ENCODE results near the gene CALCOCO1. TPM values are rescaled to one million over a fixed set of nuclear protein-coding genes. Genes with fewer than 3 reads are reported as not detected.

Gene CALCOCO1
- total and polyA plus RNA-seq, 4 donors: 24.4 to 67.4 (median 43.2) TPM

- Histone ChIP-seq H3K9me3 (ENCODE audit: control insufficient read depth in 4 of 4, low read length in 3 of 4) (no peaks in the 10 kb centered on the region), H3K36me3 (ENCODE audit: control insufficient read depth in 4 of 4, insufficient read depth in 3 of 4, low read depth in 1 of 4, low read length in 3 of 4) (no peaks in the 10 kb centered on the region), H3K9ac (ENCODE audit: low read depth in 1 of 2, low read length in 2 of 2) (no peak overlapping the region), H3K4me1 (ENCODE audit: control insufficient read depth in 4 of 4, insufficient read depth in 4 of 4, low read length in 3 of 4) (no peaks in the 10 kb centered on the region), H3K27me3 (ENCODE audit: control insufficient read depth in 4 of 4, insufficient read depth in 4 of 4, low read length in 3 of 4) (peaks cover 0 to 4% (median 0%) of the 10 kb centered on the region in 4 donors), H3K27ac (ENCODE audit: low read depth in 1 of 2, low read length in 2 of 2) (no peak overlapping the region), H3K4me3 (ENCODE audit: low read depth in 1 of 3, low read length in 3 of 3) (no peak overlapping the region)
- 85% methylated on average over 1 of the region's 1 CpG for WGBS
- no peak for DNase-seq (ENCODE audit: low spot score)
- TF ChIP-seq RXRA (IDR thresholded peaks at IDR 0.05): no peak
- no peak for TF ChIP-seq FOXA2 (IDR thresholded peaks at IDR 0.05)
- TF ChIP-seq EGR1 (IDR thresholded peaks at IDR 0.05; ENCODE audit: low read depth in 2 of 2): no peak
- no peak for TF ChIP-seq ZBTB33 (IDR thresholded peaks at IDR 0.05)
- no peak for TF ChIP-seq YY1 (IDR thresholded peaks at IDR 0.05)
- no peak for TF ChIP-seq ATF3 (IDR thresholded peaks at IDR 0.05)
- TF ChIP-seq CTCF (IDR thresholded peaks at IDR 0.05; ENCODE audit: low read depth, low read length, missing input control): no peak
- no peak for TF ChIP-seq REST (IDR thresholded peaks at IDR 0.05)
- TF ChIP-seq HNF4G (IDR thresholded peaks at IDR 0.05): no peak
- no peak for TF ChIP-seq RAD21 (IDR thresholded peaks at IDR 0.05)
- no peak for TF ChIP-seq FOXA1 (IDR thresholded peaks at IDR 0.05)
- no peak for TF ChIP-seq TAF1 (conservative IDR thresholded peaks at IDR 0.05)
- TF ChIP-seq JUND (IDR thresholded peaks at IDR 0.05): no peak
- TF ChIP-seq SP1 (IDR thresholded peaks at IDR 0.05): no peak
- TF ChIP-seq HNF4A (conservative IDR thresholded peaks at IDR 0.05): no peak
- TF ChIP-seq MAX (IDR thresholded peaks at IDR 0.05): no peak
- TF ChIP-seq GABPA (IDR thresholded peaks at IDR 0.05 in 1 of 2, conservative IDR thresholded peaks at IDR 0.05 in 1 of 2): no peak
- TF ChIP-seq NR2F2 (IDR thresholded peaks at IDR 0.05): no peak
Measured at GRCh38 chr12:53776872-53777271, 49.6 kb upstream of the CALCOCO1 start.
